H9 (cell line): Measurements from ENCODE around the gene APAF1. TPM values are rescaled to one million over a fixed set of nuclear protein-coding genes. Genes with fewer than 3 reads are reported as not detected.

ENCODE experiments used
- DNase-seq: peaks from one replicate; pipeline ENCODE4 v3.0.0-alpha.2; 2017
- H2AFZ ChIP-seq: one replicate; pipeline ENCODE4 v1.6.1; 2013; ENCODE audit warnings: mild to moderate bottlenecking, low read length, control low read depth, moderate library complexity
- H2AK5ac ChIP-seq: 2 replicates; pipeline ENCODE4 v1.6.1; 2013; ENCODE audit warnings: low read length, control low read depth, mixed read lengths; ENCODE audit not compliant: insufficient read length
- H2BK120ac ChIP-seq: one replicate; pipeline ENCODE4 v1.6.1; 2013; ENCODE audit warnings: low read depth, mild to moderate bottlenecking, low read length, control low read depth, inconsistent platforms; ENCODE audit not compliant: poor library complexity, severe bottlenecking
- H2BK12ac ChIP-seq: 2 replicates; pipeline ENCODE4 v1.6.1; 2013; ENCODE audit warnings: low read length, control low read depth, mixed read lengths, low read depth; ENCODE audit not compliant: insufficient read length
- H2BK15ac ChIP-seq: 2 replicates; pipeline ENCODE4 v1.6.1; 2013; ENCODE audit warnings: low read depth, low read length, control low read depth
- H2BK20ac ChIP-seq: one replicate; pipeline ENCODE4 v1.6.1; 2013; ENCODE audit warnings: low read depth, mild to moderate bottlenecking, low read length, control low read depth, inconsistent platforms; ENCODE audit not compliant: poor library complexity, severe bottlenecking
- H2BK5ac ChIP-seq: 2 replicates; pipeline ENCODE4 v1.6.1; 2013; ENCODE audit warnings: low read length, control low read depth, mixed read lengths; ENCODE audit not compliant: insufficient read length
- H3K14ac ChIP-seq: 2 replicates; pipeline ENCODE4 v1.6.1; 2013; ENCODE audit warnings: low read length, control low read depth; ENCODE audit not compliant: insufficient read depth
- H3K18ac ChIP-seq: 2 replicates; pipeline ENCODE4 v1.6.1; 2013; ENCODE audit warnings: low read depth, mild to moderate bottlenecking, mixed read lengths, low read length, control low read depth; ENCODE audit not compliant: insufficient read length
- H3K23ac ChIP-seq: 2 replicates; pipeline ENCODE4 v1.6.1; 2013; ENCODE audit warnings: low read length, control low read depth, mixed read lengths, low read depth; ENCODE audit not compliant: insufficient read length
- H3K23me2 ChIP-seq: 2 replicates; pipeline ENCODE4 v1.6.1; 2013; ENCODE audit warnings: low read depth, mild to moderate bottlenecking, mixed read lengths, low read length, control low read depth; ENCODE audit not compliant: insufficient read length, poor library complexity, severe bottlenecking
- H3K27ac ChIP-seq: 2 replicates; pipeline ENCODE4 v1.5.1; 2013; ENCODE audit warnings: low read length, control low read depth, mixed read lengths, low read depth; ENCODE audit not compliant: insufficient read length
- H3K27me3 ChIP-seq: 2 replicates; pipeline ENCODE4 v1.6.1; 2013; ENCODE audit warnings: low read length, control low read depth, inconsistent platforms; ENCODE audit not compliant: insufficient read depth
- H3K4ac ChIP-seq: 2 replicates; pipeline ENCODE4 v1.6.1; 2013; ENCODE audit warnings: low read depth, mild to moderate bottlenecking, control low read depth, inconsistent platforms, low read length, moderate library complexity
- H3K4me1 ChIP-seq: 2 replicates; pipeline ENCODE4 v1.6.1; 2013; ENCODE audit warnings: low read length, control low read depth, inconsistent platforms; ENCODE audit not compliant: insufficient read depth
- H3K4me2 ChIP-seq: 2 replicates; pipeline ENCODE4 v1.6.1; 2013; ENCODE audit warnings: low read length, control low read depth, mixed read lengths; ENCODE audit not compliant: insufficient read length, insufficient read depth
- H3K56ac ChIP-seq: 2 replicates; pipeline ENCODE4 v1.6.1; 2013; ENCODE audit warnings: low read depth, mild to moderate bottlenecking, mixed read lengths, low read length, control low read depth; ENCODE audit not compliant: insufficient read length
- H3K79me1 ChIP-seq: 2 replicates; pipeline ENCODE4 v1.6.1; 2013; ENCODE audit warnings: low read depth, mild to moderate bottlenecking, moderate library complexity, low read length, control low read depth, inconsistent platforms; ENCODE audit not compliant: insufficient read depth, poor library complexity, severe bottlenecking
- H3K79me2 ChIP-seq: 2 replicates; pipeline ENCODE4 v1.6.1; 2013; ENCODE audit warnings: low read length, control low read depth, inconsistent platforms; ENCODE audit not compliant: insufficient read depth
- H3K9ac ChIP-seq: 2 replicates; pipeline ENCODE4 v1.6.1; 2013; ENCODE audit warnings: low read length, control low read depth, mixed read lengths; ENCODE audit not compliant: insufficient read length; ENCODE audit errors: extremely low read depth
- H3K9me3 ChIP-seq: one replicate; pipeline ENCODE4 v1.6.1; 2013; ENCODE audit warnings: low read depth, low read length, inconsistent platforms; ENCODE audit not compliant: control insufficient read depth
- H3T11ph ChIP-seq: one replicate; pipeline ENCODE4 v1.6.1; 2013; ENCODE audit warnings: mild to moderate bottlenecking, low read length, control low read depth, inconsistent platforms
- H4K20me1 ChIP-seq: one replicate; pipeline ENCODE4 v1.6.1; 2013; ENCODE audit not compliant: control insufficient read depth, insufficient read length, insufficient read depth
- H4K5ac ChIP-seq: 2 replicates; pipeline ENCODE4 v1.6.1; 2013; ENCODE audit warnings: low read depth, mild to moderate bottlenecking, mixed read lengths, low read length, control low read depth; ENCODE audit not compliant: insufficient read length
- H4K8ac ChIP-seq: replicated peaks from 2 replicates; pipeline ENCODE4 v1.6.1; 2013; ENCODE audit warnings: low read length, control low read depth, mixed read lengths, low read depth; ENCODE audit not compliant: insufficient read length
- H4K91ac ChIP-seq: 2 replicates; pipeline ENCODE4 v1.6.1; 2013; ENCODE audit warnings: low read depth, mild to moderate bottlenecking, moderate library complexity, mixed read lengths, low read length, control low read depth; ENCODE audit not compliant: insufficient read length
- H3K27ac Mint-ChIP-seq, 3 experiments: 2 replicates in 2 of 3; 3 replicates in 1 of 3; pipeline ENCODE4 v1.8.0; 2020 to 2021; ENCODE audit warnings: mixed read lengths in 3 of 3, mild to moderate bottlenecking in 1 of 3, moderate library complexity in 1 of 3
- H3K27me3 Mint-ChIP-seq: 2 replicates; pipeline ENCODE4 v1.8.0; 2021; ENCODE audit warnings: low read depth, mild to moderate bottlenecking, moderate library complexity, mixed read lengths
- H3K36me3 Mint-ChIP-seq, 3 experiments: 2 replicates in 2 of 3; 3 replicates in 1 of 3; pipeline ENCODE4 v1.8.0; 2020 to 2021; ENCODE audit warnings: low read depth in 3 of 3, mixed read lengths in 3 of 3; ENCODE audit not compliant: insufficient read depth in 1 of 3
- H3K4me1 Mint-ChIP-seq, 2 experiments: 2 replicates each; pipeline ENCODE4 v1.8.0; 2020; ENCODE audit warnings: mixed read lengths in 2 of 2
- H3K4me3 Mint-ChIP-seq, 2 experiments: 2 replicates in 1 of 2; 3 replicates in 1 of 2; pipeline ENCODE4 v1.8.0; 2020 to 2021; ENCODE audit warnings: mild to moderate bottlenecking in 2 of 2, mixed read lengths in 2 of 2, moderate library complexity in 1 of 2
- H3K9me3 Mint-ChIP-seq, 2 experiments: 2 replicates in 1 of 2; 3 replicates in 1 of 2; pipeline ENCODE4 v1.8.0; 2020; ENCODE audit warnings: mild to moderate bottlenecking in 2 of 2, mixed read lengths in 2 of 2, moderate library complexity in 1 of 2
- WGBS: extraction: QIAGEN DNeasy Blood & Tissue Kit; methylation state at CpG from one replicate; pipeline ENCODE4 v1.1.7; 2013; ENCODE audit warnings: missing lambda C conversion rate, low lambda C conversion rate, mixed read lengths; ENCODE audit not compliant: insufficient read length; ENCODE audit errors: extremely low coverage; 5-methylcytosine and 5-hydroxymethylcytosine counted together
- total RNA-seq: library from RNA; stranded (reverse); gene quantifications from 2 replicates; pipeline ENCODE4 v1.2.1, GENCODE V29; 2021
- TF ChIP-seq, protein P1 (sequence below): fragments of 200-600 bp; sonication (generic); conservative IDR thresholded peaks from 3 replicates; pipeline ENCODE4 v1.8.0; 2021; ENCODE audit warnings: antibody characterized with exemption, mild to moderate bottlenecking

Gene APAF1
- total RNA-seq, 1 experiment from 2014 or later = 16.5 TPM

DNA sequence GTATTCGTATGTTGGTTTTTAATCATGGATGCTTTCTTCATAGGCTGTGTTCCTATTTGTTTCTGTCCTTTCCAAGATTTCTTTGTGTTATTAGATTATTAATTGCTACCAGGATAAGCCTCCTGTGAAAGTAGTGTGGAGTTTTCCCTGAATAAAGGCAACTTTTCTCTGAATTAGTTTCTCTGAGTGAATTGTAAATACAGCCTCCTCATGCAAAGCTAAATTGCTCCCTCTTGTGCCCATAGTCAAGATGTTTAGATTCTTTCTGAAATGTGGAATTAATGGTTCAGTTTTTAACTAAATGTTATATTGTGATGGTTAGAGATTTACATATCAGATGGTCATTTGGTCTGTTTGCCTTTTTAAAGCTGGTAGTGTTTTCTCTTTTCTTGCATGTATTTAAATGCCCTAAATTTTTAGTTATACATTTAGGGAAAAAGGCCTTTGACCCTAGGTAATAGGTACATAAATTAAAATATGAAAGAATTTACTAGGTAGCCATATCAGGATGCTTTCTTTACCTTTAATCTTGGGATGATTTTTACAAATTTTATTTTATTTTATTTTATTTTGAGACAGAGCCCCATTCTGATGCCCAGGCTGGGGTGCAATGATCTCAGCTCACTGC, 8.9 kb downstream of the APAF1 start:
- no CpG with 5 or more reads among the region's 1 CpG for WGBS
- Histone ChIP-seq H3K79me2 (no peaks in the 10 kb centered on the region), H3K23ac (no peak overlapping the region), H3K79me1 (no peaks in the 10 kb centered on the region), H2AK5ac (no peak overlapping the region), H3K4me1 (no peaks in the 10 kb centered on the region), H2BK20ac (no peak overlapping the region), H4K5ac (no peak overlapping the region), H2BK12ac (no peak overlapping the region), H4K8ac (no peak overlapping the region), H2BK5ac (no peak overlapping the region), H2BK15ac (no peak overlapping the region), H4K91ac (no peak overlapping the region), H2BK120ac (no peak overlapping the region), H3K4me2 (no peak overlapping the region), H4K20me1 (no peaks in the 10 kb centered on the region), H3K9me3 (no peaks in the 10 kb centered on the region), H2AFZ (no peak overlapping the region), H3K27ac (no peak overlapping the region), H3K56ac (no peak overlapping the region), H3T11ph (no peak overlapping the region), H3K27me3 (no peaks in the 10 kb centered on the region), H3K4ac (no peak overlapping the region), H3K14ac (no peak overlapping the region), H3K23me2 (no peaks in the 10 kb centered on the region), H3K18ac (no peak overlapping the region), H3K9ac (no peak overlapping the region)
- Mint-ChIP-seq H3K36me3 (peaks cover 9 to 40% (median 25%) of the 10 kb centered on the region in 3 experiments; a peak in 6 of 7 replicates), H3K27ac (0 out of 7 replicates have a peak overlapping the region, but pooled peaks of 1 of the 3 experiments have one; percentile 41), H3K4me3 (no peak overlapping the region), H3K27me3 (no peaks in the 10 kb centered on the region), H3K4me1 (no peaks in the 10 kb centered on the region; a peak in 1 of 4 replicates), H3K9me3 (no peaks in the 10 kb centered on the region)
- TF ChIP-seq, protein P1, sequence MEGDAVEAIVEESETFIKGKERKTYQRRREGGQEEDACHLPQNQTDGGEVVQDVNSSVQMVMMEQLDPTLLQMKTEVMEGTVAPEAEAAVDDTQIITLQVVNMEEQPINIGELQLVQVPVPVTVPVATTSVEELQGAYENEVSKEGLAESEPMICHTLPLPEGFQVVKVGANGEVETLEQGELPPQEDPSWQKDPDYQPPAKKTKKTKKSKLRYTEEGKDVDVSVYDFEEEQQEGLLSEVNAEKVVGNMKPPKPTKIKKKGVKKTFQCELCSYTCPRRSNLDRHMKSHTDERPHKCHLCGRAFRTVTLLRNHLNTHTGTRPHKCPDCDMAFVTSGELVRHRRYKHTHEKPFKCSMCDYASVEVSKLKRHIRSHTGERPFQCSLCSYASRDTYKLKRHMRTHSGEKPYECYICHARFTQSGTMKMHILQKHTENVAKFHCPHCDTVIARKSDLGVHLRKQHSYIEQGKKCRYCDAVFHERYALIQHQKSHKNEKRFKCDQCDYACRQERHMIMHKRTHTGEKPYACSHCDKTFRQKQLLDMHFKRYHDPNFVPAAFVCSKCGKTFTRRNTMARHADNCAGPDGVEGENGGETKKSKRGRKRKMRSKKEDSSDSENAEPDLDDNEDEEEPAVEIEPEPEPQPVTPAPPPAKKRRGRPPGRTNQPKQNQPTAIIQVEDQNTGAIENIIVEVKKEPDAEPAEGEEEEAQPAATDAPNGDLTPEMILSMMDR = peak; percentile 86
- DNase-seq = no peak
